Raji (cell line): ENCODE results near the gene PPP2R2C.

ENCODE experiments used
- POLR2A ChIP-seq: IDR thresholded peaks from 2 replicates; pipeline ENCODE4 v1.6.1; 2011; ENCODE audit warnings: low read depth, low read length, control low read depth; ENCODE audit not compliant: insufficient read depth

Gene PPP2R2C

DNA sequence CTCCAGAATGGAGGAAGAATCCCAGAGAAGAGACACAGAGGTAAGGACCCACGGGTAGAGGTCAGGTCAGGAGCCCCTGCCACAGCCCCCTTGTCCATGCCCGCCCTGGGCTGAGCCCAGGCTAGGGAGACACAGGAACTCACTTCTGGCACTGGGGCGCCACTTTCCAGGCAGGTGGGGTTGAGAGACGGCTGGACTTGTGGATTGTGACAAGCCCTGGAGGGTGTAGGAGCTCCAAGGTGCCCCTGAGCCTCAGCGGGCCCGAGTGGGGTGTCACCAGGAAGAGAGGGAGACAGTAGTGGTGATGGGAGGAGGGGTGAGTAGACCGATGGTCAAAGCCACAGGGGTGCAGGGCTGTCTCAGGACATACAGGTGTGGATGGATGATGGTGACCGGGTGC, 143.9 kb downstream of the PPP2R2C start:
- no peak for TF ChIP-seq POLR2A

DNA sequence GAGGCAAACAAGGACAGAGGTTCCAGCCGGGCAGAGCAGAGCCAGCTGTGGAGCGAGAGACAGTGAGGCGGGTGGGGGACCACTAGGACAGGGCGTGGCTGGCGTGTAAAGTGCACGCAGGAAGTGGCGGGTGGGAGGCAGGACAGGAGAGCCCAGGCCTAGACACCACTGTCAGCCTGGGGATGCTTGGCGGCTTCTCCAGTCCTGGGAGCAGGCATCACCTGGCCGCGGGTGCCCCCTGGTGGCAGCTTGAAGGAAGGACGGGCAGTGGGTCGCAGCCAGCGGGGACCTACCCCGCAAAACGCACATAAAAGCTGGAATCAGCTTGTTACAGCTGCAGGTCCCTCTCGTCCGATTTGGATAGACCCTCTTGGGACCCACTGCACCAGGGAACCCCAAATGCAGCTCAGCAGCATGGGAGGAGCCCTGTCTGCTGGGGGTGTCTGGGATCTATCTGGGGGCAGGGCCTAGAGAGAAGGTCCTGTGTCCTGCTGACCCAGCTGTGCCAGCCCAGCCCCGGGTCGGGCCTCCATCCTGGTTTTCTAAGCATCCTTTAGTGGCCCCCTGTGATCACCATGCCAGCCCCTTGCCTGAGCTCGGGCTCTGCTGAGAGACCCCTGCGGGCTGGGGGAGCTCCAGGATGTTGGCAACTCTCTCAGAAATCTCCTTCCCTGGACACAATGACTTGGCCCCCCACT, 145.0 kb downstream of the PPP2R2C start:
- TF ChIP-seq POLR2A: no peak

DNA sequence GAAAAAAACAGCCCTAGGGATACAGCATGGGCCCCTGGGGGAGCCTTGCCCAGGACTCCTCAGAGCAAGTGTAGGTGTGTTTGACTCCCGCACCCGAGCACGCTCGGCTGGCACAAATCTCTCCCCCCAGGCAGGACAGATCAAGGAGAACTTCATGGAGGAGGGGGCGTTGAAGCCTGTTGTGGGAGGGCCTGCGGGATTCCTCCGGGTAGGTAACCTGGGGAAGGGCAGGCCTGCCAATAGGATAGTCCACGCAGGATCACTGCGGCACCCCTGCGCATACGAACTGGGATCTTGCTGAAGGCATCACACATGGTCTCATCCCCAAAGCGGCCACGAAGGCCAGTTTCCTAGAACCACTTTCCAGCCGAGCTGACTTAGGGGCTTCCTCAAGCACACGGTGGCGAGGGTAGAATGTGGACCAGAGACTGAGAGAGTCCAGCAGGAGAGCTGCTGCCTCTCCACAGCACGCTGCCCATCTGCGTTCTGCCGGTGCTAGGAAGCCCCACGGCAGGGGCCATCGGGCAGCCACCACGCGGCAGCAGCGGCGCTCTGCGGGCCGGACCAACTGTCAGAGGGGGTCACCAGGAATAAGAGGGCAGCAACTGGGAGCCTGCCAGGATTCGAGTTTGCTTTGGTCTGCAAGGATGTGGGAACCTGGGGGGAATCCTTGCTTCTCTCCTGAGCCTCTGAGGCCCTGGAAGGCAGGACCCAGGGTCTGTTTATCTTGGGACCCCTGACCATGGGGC, 145.9 kb downstream of the PPP2R2C start:
- TF ChIP-seq POLR2A: no peak

DNA sequence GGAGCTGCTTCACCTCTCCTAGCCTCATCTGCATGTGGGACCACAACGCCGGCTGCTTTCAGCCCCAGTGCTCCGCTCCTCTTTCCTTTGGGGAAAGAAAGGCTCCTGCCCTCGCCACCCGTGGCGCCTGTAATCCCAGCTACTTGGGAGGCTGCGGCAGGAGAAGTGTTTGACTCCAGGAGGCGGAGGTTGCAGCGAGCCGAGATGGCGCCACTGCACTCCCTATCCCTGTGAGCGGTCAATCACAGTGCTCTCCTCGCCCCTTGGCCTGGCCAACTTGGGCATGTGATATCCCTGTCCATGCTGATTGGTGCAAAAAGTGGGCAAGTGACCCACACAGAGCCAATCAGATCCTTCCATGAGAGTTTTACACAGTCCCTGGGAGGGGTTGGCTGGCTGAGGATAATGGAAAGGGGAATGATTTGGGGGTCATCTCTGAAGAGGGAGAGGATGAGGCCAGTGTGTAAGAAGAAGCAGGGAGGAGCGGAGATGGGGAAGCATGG, 146.6 kb downstream of the PPP2R2C start:
- TF ChIP-seq POLR2A: no peak

DNA sequence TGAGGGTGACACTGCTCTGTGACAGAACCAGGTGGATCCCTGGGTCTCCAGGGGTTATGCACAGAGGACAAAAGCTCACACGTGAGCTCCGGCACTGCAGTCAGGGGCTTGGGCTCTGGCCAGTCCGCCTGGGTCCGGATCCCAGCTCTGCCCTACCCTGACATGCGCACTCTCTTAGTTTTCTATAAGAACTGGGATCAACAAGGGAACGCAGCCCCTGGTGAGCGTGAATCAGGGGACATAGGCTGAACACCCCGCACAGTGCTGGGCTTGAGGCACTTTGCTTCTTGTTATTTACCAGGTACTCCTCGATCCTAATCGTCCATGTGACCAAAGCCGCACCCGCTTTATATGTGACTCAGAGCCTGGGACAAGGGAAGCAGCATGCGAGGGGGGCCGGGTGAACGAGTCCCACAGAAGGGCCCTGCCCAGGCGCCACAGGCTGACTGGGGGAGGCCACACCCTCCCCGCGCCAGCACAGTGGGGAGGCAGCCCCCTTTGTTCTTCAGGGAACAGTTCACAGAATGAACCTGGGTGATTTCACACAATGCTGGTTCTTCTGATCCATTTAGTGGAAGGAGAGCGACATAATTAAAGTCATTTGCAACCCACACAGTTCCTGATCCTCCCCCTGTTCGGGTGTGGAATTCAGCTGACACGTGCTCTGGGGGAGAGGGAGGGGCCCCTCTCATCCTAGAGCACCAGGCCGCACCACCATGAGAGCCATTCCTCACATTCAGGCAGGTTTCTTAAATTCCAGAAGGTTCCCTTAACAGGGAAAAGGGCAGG, 147.2 kb downstream of the PPP2R2C start:
- no peak for TF ChIP-seq POLR2A

DNA sequence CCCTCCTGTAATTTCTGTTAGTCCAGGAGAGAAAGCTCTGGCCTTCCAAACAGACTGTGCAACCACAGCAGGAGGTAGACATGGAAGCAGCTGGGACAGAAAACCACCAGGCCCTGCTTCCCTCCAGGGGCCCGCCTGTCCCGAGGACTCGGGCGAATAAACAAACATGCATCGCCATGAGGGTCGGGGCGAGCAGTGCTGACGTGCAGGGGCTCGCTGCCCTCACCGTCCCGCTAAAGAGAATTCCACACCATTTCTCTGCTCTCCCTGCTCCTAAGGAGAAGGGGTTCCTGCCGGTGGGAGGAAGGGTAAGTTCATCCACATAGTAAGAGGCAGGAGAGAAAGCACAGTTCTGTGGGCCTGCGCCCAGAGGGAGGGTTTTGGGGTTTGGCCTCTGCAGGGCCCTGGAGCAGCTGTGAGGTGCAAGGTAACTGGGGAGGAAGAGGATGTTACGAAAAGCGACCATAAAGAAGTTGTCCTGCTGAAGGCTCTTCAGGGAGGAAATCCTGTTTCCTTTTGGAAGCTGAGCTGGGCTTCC, 147.9 kb downstream of the PPP2R2C start:
- TF ChIP-seq POLR2A: no peak

DNA sequence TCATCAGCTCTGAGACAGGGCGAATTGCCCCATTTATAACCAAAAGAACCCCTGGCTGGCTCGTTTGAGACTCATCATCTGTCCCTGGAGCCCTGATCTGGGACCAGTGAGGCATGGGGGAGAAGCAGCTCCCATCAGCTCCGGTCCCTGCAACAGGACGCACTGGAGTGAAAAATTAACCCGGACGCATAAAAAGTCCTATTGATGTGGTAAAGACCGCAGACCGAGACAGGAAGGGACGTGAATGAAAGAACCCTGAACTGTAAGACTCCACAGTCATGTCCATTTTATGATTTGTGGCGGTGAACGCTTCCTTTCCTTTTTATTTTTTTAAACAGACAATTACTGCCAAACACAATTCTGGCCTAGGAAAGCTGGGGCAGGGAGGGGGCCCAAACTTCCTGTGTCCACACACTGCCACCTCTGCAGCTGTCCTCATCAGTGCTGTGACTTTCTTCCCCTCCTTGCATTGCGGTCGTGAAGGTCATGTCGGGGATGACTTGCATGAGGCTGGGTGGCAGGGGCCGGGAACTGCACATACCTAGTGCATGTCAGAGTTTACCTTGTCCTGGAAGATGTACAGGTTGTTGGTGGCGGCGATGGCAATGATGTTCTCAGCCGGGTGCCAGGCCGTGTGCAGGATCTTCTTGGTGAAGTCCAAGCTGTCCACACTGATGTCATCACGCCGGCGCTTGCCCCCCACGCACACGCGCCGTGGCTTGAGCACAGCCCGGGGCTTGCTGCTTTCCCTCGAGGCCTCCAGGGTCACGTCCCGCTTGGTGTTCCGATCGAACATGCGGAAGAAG, 149.4 kb downstream of the PPP2R2C start:
- no peak for TF ChIP-seq POLR2A

DNA sequence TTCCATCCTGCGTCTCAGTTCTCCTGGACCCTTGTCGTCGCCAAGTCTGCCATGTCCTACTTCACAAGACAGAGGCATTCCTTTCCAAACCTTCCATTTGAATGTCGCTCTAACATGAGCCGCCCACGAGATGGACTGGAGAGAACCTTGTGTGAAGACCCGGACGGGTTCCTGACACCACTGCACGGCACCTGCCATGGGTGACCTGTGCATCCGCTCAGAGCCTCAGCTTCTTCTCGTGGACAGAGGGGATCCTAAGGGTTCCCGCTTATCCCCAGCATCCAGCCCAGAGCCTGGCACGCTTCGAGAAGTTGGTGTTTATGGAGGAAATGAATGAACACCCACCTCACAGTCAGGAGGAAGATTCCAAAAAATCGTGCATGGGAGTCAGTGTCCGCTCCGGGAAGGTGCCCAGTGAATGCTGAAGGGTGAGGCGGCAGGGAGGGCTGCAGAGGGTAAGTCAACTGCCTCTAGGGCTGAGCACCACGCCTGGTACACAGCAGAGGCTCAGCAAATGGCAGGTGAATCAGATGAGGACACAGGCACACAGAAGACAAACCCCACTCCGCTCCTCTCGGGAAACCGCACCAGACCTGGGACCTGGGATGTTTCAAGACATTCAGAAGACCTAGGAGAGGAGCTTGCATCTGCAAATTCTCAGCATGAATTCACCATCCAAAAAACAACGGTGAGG, 150.2 kb downstream of the PPP2R2C start:
- TF ChIP-seq POLR2A: no peak

DNA sequence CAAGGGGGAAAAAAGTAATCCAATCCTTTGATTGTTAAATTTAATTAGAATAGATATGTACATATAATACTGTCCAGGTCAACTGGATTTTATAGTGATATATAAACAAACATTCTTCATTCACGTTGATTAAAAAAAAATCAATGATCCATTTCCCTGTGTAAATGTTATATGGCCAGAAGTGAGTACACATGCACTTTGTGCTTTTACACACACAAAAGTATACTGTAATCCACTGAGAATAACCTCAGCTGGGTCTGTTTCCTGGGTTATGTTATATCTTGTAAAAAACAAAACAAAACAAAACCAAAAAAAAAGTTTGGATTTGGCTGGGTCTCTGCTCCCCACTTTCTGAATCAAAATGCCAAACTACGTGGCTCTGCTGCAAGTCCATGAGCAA, 151.1 kb downstream of the PPP2R2C start:
- TF ChIP-seq POLR2A: no peak

DNA sequence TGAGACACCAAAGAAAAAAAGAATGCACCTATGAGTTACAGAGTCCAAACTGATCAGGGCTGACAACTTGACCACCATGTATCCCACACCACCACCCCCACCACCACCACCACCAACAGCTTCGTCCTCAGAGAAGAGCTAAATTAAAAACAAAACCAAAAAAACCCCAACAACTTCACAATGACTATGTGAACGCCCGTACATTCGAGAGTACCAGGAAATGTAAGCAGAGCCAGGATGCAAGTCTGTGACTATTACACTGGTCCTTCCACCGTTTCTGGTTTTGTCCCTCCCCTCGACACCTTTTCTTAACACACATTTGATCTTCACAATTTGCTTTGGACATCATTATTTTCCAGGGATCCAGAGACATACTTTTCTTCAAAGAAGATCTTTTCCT, 151.8 kb downstream of the PPP2R2C start:
- no peak for TF ChIP-seq POLR2A

DNA sequence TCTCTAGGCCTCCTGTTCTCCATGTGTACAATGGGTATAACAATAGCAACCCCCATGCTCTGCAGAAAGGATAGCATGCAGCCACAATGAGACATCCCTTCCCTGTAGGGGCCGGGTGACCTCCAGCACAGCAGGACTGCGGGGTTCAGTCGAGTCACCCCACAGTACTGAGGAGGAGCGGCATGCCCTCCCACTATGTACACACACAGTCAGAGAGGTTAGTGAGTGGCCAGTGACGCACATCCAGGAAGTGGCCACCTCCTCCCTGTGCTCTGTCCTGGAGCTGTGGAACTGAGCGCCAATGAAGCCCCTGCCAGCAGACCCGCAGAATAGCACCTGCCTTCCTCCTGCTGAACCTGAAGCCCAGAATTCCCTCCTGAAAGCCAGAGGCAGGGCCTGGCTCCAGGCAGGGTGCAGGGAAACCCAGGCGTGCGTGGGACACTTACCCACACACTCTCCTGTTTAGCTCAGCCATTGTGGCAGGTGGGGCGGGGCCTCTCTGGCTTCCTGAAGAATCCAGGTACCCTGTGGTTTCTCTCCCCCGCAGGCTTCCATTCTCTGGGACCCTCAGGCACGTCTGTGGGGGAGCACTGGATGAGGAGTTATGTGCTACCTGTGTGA, 152.8 kb downstream of the PPP2R2C start:
- TF ChIP-seq POLR2A: no peak

DNA sequence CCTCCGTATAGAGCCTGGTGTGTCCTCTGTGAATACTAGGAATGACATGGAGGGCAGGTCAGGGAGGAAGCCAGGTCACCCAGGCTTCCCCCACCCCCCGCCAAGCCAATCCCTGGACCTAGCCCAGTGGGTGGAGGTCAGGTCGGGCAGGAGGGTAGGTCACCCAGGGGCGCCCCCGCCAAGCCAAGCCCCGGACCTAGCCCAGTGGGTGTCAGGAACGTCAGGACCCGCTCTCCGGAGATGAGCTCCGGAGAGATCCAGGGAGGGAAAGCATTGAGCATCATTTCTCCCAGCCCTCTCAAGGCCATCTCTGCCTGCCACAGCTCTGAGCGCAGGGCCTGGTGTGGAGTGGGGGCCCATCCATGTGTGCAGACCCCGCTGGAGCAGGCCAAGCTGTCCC, 154.2 kb downstream of the PPP2R2C start:
- TF ChIP-seq POLR2A: no peak

DNA sequence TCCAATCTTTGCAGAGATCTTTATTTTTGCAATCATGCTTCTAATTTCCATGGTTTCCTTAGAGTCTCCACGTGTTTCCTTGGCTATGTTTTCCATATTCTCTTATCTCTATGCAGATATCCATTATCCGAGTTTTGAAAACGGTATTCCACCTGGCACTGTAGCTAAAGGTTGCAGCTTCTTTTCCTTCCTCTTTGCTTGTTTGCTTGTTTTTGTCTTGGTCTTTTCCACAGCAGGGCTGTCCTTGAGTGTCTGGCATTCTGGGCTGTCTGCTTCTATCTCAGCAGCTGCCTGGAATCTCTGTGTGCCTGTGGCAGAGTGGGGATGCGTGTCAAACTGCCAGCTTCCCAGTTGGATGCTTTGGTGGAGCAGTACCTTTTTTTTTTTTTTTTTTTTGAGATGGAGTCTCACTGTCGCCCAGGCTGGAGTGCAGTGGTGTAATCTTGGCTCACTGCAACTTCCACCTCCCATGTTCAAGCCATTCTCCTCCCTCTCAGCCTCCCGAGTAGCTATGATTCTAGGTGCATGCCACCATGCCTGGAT, 155.9 kb downstream of the PPP2R2C start:
- TF ChIP-seq POLR2A: no peak
